ENCODE results near the gene PPP2R1A.
"Not testable (repeated sequence)": the region's sequence is repeated elsewhere in the genome, so short reads cannot be mapped to it uniquely, and the experiment has no call there.

PPP2R1A gene

GRCh38 chr19:52248241-52248640, 58.4 kb downstream of the PPP2R1A start:
- no peak for DNase-seq

GRCh38 chr19:52258426-52258825, 68.6 kb downstream of the PPP2R1A start:
- no peak for DNase-seq

- not testable (repeated sequence) for DNase-seq
These were observed 75.7 kb downstream of the PPP2R1A start for GRCh38 chr19:52265556-52265955.

- DNase-seq, result peak; percentile 90
These were observed 79.7 kb downstream of the PPP2R1A start, which contains the start of gene ZNF766 for GRCh38 chr19:52269338-52270261. Gene ZNF766 (plus strand): TSS chr19:52269587. CDS start chr19:52269614, 27 bp downstream.

GRCh38 chr19:52270266-52270885, 80.5 kb downstream of the PPP2R1A start:
- DNase-seq, result no peak

GRCh38 chr19:52273301-52273700, 83.4 kb downstream of the PPP2R1A start:
- DNase-seq, result no peak

GRCh38 chr19:52274191-52274590, 84.3 kb downstream of the PPP2R1A start:
- DNase-seq, result no peak

GRCh38 chr19:52275988-52276387, 86.1 kb downstream of the PPP2R1A start:
- no peak for DNase-seq

- no peak for DNase-seq
These were observed 87.6 kb downstream of the PPP2R1A start for GRCh38 chr19:52277471-52277870.
